Measurements from ENCODE around the gene ARID4B.

Gene ARID4B

GRCh38 chr1:235253219-235253962, 74.6 kb downstream of the ARID4B start (continued):
- TF ChIP-seq ZBTB49 (tag by site-specific recombination; IDR thresholded peaks at IDR 0.05; ENCODE audit: low read depth) (no peak), ZNF623 (tag by site-specific recombination; IDR thresholded peaks at IDR 0.05) (no peak), KLF16 (tag by site-specific recombination; IDR thresholded peaks at IDR 0.05) (no peak), ZFP3 (tag by site-specific recombination; IDR thresholded peaks at IDR 0.05; ENCODE audit: low read depth) (no peak), ZNF670 (tag by site-specific recombination; IDR thresholded peaks at IDR 0.05; ENCODE audit: low read depth) (no peak), ZNF112 (tag by site-specific recombination; IDR thresholded peaks at IDR 0.05) (no peak), ZNF366 (tag by site-specific recombination; conservative IDR thresholded peaks at IDR 0.05) (0 out of 2 replicates have a peak, but pooled peaks have one; percentile 27), ZNF600 (tag by site-specific recombination; IDR thresholded peaks at IDR 0.05) (peak; percentile 52; the same call in 1 of the 2 replicates), ZNF292 (tag by site-specific recombination; IDR thresholded peaks at IDR 0.05; ENCODE audit: borderline replicate concordance, low read depth) (no peak), ZNF629 (tag by site-specific recombination; IDR thresholded peaks at IDR 0.05) (peak; percentile 28; the same call in 1 of the 2 replicates), ZNF571 (tag by site-specific recombination; IDR thresholded peaks at IDR 0.05) (no peak), ZNF785 (tag by site-specific recombination; IDR thresholded peaks at IDR 0.05) (no peak), IKZF3 (tag by site-specific recombination; IDR thresholded peaks at IDR 0.05) (peak; percentile 95), ZNF768 (tag by site-specific recombination; IDR thresholded peaks at IDR 0.05) (no peak), ZXDB (tag by site-specific recombination; IDR thresholded peaks at IDR 0.05) (peak; percentile 11; the same call in 1 of the 2 replicates), GLIS1 (tag by site-specific recombination; IDR thresholded peaks at IDR 0.05) (peak; percentile 55), EGR2 (tag by site-specific recombination; IDR thresholded peaks at IDR 0.05; ENCODE audit: low read depth) (no peak), ZNF48 (tag by site-specific recombination; IDR thresholded peaks at IDR 0.05) (no peak)
- TF ChIP-seq, protein P1, sequence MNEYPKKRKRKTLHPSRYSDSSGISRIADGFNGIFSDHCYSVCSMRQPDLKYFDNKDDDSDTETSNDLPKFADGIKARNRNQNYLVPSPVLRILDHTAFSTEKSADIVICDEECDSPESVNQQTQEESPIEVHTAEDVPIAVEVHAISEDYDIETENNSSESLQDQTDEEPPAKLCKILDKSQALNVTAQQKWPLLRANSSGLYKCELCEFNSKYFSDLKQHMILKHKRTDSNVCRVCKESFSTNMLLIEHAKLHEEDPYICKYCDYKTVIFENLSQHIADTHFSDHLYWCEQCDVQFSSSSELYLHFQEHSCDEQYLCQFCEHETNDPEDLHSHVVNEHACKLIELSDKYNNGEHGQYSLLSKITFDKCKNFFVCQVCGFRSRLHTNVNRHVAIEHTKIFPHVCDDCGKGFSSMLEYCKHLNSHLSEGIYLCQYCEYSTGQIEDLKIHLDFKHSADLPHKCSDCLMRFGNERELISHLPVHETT (tag by site-specific recombination; IDR thresholded peaks at IDR 0.05): no peak
- TF ChIP-seq, protein P2, sequence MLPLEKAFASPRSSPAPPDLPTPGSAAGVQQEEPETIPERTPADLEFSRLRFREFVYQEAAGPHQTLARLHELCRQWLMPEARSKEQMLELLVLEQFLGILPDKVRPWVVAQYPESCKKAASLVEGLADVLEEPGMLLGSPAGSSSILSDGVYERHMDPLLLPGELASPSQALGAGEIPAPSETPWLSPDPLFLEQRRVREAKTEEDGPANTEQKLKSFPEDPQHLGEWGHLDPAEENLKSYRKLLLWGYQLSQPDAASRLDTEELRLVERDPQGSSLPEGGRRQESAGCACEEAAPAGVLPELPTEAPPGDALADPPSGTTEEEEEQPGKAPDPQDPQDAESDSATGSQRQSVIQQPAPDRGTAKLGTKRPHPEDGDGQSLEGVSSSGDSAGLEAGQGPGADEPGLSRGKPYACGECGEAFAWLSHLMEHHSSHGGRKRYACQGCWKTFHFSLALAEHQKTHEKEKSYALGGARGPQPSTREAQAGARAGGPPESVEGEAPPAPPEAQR (tag by site-specific recombination; IDR thresholded peaks at IDR 0.05): no peak
- TF ChIP-seq, protein P3, sequence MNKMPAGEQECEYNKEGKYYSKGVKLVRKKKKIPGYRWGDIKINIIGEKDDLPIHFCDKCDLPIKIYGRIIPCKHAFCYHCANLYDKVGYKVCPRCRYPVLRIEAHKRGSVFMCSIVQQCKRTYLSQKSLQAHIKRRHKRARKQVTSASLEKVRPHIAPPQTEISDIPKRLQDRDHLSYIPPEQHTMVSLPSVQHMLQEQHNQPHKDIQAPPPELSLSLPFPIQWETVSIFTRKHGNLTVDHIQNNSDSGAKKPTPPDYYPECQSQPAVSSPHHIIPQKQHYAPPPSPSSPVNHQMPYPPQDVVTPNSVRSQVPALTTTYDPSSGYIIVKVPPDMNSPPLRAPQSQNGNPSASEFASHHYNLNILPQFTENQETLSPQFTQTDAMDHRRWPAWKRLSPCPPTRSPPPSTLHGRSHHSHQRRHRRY (tag by site-specific recombination; IDR thresholded peaks at IDR 0.05): no peak
- TF ChIP-seq, protein P4, sequence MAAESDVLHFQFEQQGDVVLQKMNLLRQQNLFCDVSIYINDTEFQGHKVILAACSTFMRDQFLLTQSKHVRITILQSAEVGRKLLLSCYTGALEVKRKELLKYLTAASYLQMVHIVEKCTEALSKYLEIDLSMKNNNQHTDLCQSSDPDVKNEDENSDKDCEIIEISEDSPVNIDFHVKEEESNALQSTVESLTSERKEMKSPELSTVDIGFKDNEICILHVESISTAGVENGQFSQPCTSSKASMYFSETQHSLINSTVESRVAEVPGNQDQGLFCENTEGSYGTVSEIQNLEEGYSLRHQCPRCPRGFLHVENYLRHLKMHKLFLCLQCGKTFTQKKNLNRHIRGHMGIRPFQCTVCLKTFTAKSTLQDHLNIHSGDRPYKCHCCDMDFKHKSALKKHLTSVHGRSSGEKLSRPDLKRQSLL (tag by site-specific recombination; IDR thresholded peaks at IDR 0.05): peak; percentile 68; the same call in 1 of the 2 replicates
